Liver (tissue), 3 donors: ENCODE results near the gene NDST1.

Experiments
- CTCF ChIP-seq: fragments of 150-350 bp; IDR thresholded peaks from 2 replicates; pipeline ENCODE4 v1.5.1; 2017; ENCODE audit warnings: improper control_type of control experiment, low read depth, low read length; ENCODE audit not compliant: missing input control
- FOXA1 ChIP-seq: IDR thresholded peaks from 2 replicates; pipeline ENCODE4 v1.6.1; 2016; ENCODE audit warnings: antibody characterized with exemption
- GABPA ChIP-seq, 2 donors: IDR thresholded peaks in 1 of 2; conservative IDR thresholded peaks in 1 of 2; 2 replicates each; pipeline ENCODE4 v1.6.1; 2016; ENCODE audit warnings: antibody characterized with exemption in 2 of 2, mild to moderate bottlenecking in 1 of 2, moderate library complexity in 1 of 2
- HNF4G ChIP-seq: IDR thresholded peaks from 2 replicates; pipeline ENCODE4 v1.6.1; 2016; ENCODE audit warnings: antibody characterized with exemption
- JUND ChIP-seq, 2 donors: IDR thresholded peaks; 2 replicates each; pipeline ENCODE4 v1.6.1; 2016; ENCODE audit warnings: antibody characterized with exemption in 2 of 2
- RAD21 ChIP-seq, 2 donors: IDR thresholded peaks; 2 replicates each; pipeline ENCODE4 v1.6.1; 2016; ENCODE audit warnings: antibody characterized with exemption in 2 of 2, mild to moderate bottlenecking in 2 of 2
- SP1 ChIP-seq: IDR thresholded peaks from 2 replicates; pipeline ENCODE4 v1.6.1; 2018; ENCODE audit warnings: antibody characterized with exemption, mild to moderate bottlenecking
- TAF1 ChIP-seq: conservative IDR thresholded peaks from 2 replicates; pipeline ENCODE4 v1.6.1; 2016; ENCODE audit warnings: antibody characterized with exemption, mild to moderate bottlenecking
- YY1 ChIP-seq: IDR thresholded peaks from 2 replicates; pipeline ENCODE4 v1.6.1; 2016; ENCODE audit warnings: antibody characterized with exemption, mild to moderate bottlenecking
- TF ChIP-seq, protein P1 (sequence below): IDR thresholded peaks from 2 replicates; pipeline ENCODE4 v1.6.1; 2016; ENCODE audit warnings: antibody characterized with exemption
- TF ChIP-seq, protein P2 (sequence below): IDR thresholded peaks from 2 replicates; pipeline ENCODE4 v1.6.1; 2016; ENCODE audit warnings: antibody characterized with exemption, mild to moderate bottlenecking
- TF ChIP-seq, protein P3 (sequence below): IDR thresholded peaks from 2 replicates; pipeline ENCODE4 v1.6.1; 2016; ENCODE audit warnings: antibody characterized with exemption
- donor health status: healthy.
- donor health status: healthy.

- TF ChIP-seq CTCF (no peak), TAF1 (no peak), YY1 (no peak), FOXA1 (no peak), JUND (IDR thresholded peaks at IDR 0.05) (no peak), SP1 (no peak), GABPA (IDR thresholded peaks at IDR 0.05 in 1 of 2, conservative IDR thresholded peaks at IDR 0.05 in 1 of 2) (no peak), RAD21 (IDR thresholded peaks at IDR 0.05) (no peak), HNF4G (no peak)
- TF ChIP-seq, protein P1, sequence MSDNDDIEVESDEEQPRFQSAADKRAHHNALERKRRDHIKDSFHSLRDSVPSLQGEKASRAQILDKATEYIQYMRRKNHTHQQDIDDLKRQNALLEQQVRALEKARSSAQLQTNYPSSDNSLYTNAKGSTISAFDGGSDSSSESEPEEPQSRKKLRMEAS: no peak
- TF ChIP-seq, protein P2, sequence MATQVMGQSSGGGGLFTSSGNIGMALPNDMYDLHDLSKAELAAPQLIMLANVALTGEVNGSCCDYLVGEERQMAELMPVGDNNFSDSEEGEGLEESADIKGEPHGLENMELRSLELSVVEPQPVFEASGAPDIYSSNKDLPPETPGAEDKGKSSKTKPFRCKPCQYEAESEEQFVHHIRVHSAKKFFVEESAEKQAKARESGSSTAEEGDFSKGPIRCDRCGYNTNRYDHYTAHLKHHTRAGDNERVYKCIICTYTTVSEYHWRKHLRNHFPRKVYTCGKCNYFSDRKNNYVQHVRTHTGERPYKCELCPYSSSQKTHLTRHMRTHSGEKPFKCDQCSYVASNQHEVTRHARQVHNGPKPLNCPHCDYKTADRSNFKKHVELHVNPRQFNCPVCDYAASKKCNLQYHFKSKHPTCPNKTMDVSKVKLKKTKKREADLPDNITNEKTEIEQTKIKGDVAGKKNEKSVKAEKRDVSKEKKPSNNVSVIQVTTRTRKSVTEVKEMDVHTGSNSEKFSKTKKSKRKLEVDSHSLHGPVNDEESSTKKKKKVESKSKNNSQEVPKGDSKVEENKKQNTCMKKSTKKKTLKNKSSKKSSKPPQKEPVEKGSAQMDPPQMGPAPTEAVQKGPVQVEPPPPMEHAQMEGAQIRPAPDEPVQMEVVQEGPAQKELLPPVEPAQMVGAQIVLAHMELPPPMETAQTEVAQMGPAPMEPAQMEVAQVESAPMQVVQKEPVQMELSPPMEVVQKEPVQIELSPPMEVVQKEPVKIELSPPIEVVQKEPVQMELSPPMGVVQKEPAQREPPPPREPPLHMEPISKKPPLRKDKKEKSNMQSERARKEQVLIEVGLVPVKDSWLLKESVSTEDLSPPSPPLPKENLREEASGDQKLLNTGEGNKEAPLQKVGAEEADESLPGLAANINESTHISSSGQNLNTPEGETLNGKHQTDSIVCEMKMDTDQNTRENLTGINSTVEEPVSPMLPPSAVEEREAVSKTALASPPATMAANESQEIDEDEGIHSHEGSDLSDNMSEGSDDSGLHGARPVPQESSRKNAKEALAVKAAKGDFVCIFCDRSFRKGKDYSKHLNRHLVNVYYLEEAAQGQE: no peak
- TF ChIP-seq, protein P3, sequence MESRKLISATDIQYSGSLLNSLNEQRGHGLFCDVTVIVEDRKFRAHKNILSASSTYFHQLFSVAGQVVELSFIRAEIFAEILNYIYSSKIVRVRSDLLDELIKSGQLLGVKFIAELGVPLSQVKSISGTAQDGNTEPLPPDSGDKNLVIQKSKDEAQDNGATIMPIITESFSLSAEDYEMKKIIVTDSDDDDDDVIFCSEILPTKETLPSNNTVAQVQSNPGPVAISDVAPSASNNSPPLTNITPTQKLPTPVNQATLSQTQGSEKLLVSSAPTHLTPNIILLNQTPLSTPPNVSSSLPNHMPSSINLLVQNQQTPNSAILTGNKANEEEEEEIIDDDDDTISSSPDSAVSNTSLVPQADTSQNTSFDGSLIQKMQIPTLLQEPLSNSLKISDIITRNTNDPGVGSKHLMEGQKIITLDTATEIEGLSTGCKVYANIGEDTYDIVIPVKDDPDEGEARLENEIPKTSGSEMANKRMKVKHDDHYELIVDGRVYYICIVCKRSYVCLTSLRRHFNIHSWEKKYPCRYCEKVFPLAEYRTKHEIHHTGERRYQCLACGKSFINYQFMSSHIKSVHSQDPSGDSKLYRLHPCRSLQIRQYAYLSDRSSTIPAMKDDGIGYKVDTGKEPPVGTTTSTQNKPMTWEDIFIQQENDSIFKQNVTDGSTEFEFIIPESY: no peak
Observed at GRCh38 chr5:150541397-150541675, 33.4 kb downstream of the NDST1 start.
